GM18520 (cell line): ENCODE data around the gene PRICKLE4.

ENCODE experiments used
- ATAC-seq: cut with Tn5 transposase; IDR thresholded peaks from one replicate; pipeline ENCODE4 v1.9.1; 2021; ENCODE audit not compliant: unreplicated experiment

PRICKLE4 gene

GRCh38 chr6:41770381-41771057, 10.1 kb upstream of the PRICKLE4 start:
- no peak for ATAC-seq

DNA sequence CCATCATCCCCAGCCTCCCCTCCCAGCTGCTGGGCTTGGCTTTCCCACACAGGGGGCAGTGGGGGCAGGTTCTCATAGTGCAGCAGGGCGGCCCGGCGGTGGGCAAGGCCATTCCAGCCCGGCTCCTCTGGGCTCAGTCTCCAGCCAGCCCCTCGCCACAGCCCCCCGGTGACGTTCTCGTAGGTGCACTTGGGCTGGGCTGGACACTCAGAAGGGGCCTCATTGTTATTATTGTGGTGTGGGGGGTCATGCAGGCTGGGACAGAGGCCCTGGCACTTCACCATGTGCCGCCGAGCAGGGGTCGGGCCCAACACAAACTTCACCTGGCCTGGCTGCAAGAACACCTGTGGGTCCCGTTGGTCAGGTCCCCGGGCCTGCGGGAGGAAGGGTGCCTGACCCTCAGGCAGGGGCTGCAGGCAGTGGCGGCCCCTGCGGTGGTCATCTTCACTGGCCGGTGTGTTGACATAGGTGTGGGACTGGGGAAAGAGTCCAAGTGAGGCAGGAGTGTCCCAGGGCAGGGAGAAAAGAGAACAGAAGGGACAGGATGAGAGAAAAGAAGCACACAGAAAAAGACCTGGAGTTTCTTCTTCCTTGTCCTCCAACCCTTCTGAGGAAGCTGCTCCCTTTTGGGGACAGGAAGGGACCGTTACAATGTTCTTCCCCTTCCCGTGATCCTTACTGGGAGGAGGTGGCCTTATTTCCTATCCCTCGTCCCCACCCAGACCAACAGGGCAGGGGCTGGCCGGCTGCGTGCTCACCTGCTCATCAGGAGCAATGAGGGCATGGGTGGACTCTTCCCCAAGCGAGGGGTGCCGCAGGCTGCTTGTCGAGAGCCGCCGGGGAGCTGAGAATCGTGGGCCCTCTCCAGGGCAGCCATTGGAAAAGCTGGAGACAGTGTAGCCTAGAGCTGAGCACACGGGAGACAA, 9.3 kb upstream of the PRICKLE4 start:
- ATAC-seq, result no peak

DNA sequence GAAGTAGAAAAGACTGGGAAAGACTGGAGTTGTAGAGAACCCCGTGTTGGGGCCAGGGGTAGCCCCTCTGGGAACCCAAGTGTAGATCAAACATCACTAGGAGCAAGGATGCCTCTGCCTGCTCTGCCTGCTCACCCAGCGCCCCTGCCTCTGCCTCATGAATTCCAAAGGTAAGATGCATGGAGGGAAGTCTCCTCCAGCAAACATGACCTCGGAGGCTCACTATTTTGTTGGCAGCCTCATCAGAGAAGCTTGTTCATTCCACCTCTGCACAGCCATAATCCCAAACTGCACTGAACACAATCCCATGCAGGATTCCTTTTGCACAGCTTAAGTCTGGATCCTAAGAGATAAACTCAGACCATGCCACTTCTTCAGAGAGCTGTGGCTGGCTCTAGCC, 5.7 kb upstream of the PRICKLE4 start:
- no peak for ATAC-seq

- no peak for ATAC-seq
Measured at GRCh38 chr6:41775293-41775882, 5.2 kb upstream of the PRICKLE4 start.

DNA sequence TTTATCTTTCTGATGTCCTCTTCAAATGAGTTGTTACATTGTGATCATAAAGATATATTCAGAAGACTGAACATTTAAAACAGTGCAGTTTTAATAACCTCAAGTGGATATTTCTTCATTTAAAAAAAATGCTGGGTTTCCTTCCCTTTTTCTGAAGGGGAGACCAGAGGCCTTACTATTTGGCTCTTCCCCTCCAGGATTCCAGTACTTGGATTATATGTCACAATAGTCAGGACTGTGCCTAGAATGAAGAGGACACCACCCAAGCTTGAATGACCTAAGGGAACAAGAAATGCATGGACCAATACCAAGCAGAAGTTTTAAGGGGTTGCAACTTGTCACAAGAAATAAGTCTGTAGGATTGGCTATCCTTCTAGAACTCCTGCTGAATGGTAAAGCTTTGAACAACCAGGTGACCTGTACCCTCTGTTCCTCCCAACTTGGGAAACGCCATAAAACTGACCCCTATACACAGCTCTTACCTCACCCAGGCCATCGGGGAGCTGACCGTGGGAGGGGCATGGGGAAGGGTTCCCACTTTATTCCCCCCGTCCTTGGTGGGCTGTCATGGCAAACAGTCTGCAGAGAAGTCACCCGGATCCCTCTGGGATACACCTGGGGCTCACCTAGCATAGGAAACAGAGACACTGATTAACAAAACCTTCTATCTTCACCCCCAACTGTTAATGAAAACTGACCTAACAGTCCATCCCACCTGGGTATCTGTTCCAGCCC, 2.9 kb upstream of the PRICKLE4 start:
- no peak for ATAC-seq

DNA sequence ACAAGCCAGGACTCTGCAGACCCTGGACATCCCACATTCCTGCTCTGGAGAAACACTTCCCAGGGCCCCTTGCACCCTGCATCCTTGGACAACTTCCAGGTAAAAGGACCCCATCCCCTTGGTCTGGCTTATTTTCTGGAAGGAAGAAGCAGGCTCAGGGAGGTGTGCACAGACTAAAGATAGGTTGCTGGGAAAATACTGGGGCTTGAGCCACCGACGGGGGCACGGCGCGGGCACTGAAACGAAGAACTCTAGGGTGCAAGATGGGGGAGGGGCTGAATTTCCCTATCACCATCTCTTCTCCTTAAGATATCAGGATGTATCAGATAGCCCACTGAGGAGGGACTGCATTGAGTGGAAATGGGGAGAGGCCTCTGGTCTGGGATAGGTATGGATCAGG, 1.7 kb upstream of the PRICKLE4 start:
- no peak for ATAC-seq

DNA sequence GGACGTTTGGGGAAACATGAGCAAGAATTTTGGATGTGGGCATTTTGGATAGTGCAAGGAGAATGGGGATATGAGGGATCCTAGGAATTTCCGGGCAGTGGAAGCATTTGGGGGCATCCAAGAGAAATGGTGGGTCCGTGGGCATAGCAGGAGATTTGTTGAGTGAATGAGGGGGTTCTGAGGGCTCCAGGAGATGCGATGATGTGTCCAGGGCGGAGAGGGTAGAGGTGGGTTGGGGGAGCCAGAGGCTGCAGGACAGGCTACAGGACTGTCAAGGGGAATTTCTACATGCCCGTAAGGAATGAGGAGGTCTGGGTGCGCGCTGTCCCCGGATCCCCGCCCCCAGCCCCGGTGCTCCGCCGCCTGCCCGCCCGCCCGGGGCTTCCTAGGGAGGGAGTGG, 1.2 kb upstream of the PRICKLE4 start:
- ATAC-seq, result no peak

DNA sequence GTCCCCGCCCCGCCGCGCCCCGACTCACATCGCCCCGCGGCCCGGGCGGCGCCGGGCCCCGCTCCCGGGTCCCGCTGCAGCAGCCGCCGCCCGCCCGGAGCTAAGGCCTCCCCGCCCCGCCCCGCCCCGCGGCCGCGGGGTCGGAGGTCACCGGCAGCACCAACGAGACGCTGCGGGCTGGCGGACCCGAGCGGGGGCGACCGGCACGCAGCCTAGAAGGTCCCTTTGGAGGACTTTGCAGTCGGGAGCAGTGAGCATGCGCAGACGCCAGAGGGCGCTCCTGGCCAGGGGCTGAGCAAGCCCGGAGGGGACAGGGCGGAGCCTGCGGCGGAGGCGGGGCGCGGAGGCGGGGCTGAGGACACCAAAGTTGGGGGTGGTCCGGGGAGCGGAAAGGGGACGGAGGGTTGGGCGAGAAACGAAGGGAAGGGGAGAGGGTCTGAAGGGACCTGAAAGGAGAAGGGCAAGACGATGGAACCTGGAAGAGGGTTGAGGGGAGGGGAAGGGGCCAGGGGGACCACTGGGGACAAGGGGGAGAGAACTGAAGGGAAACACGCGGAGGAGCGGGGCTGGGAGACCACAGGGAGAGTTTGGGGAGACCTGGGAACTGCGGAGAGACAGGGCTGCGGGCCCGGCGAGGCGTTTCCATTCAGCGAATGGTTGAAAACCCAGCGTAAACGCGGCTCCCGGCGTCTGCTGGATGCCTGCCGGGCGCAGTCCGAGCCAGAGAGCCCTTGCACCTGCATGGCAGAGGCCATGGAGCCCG, 613 bp upstream of the PRICKLE4 start, which contains the start of gene FRS3:
Gene FRS3, minus strand, starts transcription at position 113 of the 763 bp plus-strand sequence. CDS start 2,913 bp downstream, outside the sequence.
- ATAC-seq, result peak; percentile 94

GRCh38 chr6:41781366-41781730, 766 bp downstream of the PRICKLE4 start:
- ATAC-seq, result no peak

- no peak for ATAC-seq
Measured at GRCh38 chr6:41783106-41783780, 2.7 kb downstream of the PRICKLE4 start.

DNA sequence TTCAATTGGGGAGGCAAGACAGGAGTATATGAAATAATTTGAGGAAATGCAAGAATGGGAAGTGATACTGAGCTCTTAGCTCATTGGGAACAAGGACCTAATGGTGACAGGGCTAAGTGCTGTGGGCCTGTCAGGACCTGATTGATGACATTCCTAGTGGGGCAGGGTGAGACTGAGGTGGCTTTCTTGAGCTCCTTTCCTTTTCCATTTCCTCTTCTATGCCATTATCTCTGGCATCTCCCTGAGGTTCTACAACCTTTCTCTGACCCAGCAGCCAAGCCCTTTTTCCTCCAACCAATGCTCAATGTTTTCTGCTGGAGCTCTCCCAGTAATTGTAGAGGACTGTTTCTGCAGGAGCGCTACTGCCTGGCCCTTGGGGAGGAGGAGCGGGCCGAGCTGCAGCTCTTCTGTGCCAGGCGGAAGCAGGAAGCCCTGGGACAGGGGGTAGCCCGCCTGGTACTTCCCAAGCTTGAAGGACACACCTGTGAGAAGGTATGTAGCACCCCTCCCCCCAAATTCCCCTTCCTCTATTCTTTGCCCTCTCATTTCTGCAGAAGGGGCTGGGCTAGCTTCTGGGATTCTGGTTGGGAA, 4.1 kb downstream of the PRICKLE4 start:
- ATAC-seq, result no peak

DNA sequence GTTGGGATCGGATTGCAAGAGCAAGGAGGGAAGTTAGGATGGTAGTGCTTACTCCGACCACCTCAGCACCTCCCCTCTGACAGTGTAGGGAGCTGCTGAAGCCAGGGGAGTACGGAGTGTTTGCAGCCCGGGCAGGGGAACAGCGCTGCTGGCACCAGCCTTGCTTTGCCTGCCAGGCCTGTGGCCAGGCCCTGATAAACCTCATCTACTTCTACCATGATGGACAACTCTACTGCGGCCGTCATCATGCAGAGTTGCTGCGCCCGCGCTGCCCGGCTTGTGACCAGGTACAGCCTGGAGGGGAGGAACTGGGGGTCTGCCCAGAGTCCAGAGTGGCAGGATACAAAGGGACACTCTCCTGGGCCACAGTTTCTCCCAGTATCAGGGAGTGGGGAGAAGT, 4.7 kb downstream of the PRICKLE4 start:
- no peak for ATAC-seq

- no peak for ATAC-seq
Measured at GRCh38 chr6:41785689-41786450, 5.3 kb downstream of the PRICKLE4 start.

- peak; percentile 46 for ATAC-seq
Measured at GRCh38 chr6:41786451-41787218, 6.1 kb downstream of the PRICKLE4 start.

DNA sequence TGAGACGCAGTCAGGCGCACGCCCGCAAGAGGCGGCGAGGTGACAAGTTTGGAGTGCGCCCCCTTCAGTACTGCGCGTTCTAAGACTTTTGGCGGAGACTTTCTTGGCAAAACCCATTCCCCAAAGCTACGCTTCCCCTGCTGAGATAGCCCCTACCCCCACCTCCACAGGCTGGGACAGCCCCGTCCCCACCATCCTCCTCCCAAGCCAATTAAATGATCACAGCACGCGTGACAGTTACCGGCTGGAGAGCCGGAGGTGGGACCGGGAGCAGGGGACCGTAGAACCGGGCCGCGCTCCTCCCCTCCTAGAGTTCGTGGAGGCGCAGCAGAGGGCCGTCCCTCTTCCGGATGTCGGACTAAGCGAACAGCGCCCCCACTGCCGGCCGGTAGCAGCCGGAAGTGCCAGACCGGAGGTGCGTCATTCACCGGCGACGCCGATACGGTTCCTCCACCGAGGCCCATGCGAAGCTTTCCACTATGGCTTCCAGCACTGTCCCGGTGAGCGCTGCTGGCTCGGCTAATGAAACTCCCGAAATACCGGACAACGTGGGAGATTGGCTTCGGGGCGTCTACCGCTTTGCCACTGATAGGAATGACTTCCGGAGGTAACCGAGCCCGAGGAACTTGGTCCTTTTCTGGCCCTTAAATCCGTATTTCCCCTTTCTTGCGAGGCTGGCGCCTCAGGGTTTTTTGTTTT, 6.8 kb downstream of the PRICKLE4 start, which contains the start of gene TOMM6:
Gene TOMM6, plus strand, starts transcription at position 476 of the 699 bp plus-strand sequence. Its CDS starts 4 bp downstream, at position 480.
- peak; percentile 73 for ATAC-seq

DNA sequence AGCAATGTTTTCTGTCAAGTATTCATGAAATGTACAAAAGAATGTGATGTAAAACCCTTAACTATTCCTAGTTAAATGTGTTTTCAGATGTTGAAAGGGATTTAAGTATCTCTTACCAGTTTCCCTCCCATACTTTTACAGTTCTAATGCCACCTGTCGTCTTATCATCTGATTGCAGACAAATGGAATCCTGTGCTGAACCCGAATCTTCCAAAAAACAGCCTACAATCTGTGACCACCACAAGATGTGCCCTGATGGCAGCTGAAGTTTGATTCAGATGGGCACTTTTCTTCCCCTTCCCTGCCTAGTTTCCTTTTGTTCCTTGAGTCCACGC, 8.8 kb downstream of the PRICKLE4 start:
- no peak for ATAC-seq

DNA sequence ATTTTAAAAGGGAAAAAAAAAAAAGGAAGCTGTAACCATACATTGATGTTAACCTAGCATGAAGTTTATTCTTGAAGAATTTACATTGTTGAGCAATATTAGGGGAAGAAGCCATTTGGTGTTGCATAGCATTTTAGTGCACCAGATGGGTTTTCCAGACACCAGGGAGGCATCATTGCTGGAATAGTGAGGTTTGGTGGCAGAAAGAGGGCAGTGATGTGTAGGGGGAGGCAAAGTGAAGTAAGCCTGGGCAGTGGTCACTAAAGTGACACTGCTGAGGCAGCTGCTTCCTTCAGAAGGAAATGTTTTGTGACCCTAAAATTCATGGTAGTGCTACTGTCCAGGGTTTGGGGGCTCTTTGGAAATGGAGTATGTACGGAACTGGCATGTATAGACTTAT, 9.5 kb downstream of the PRICKLE4 start:
- ATAC-seq, result no peak
